Measurements from ENCODE around the gene AZU1.

The AZU1 gene

GRCh38 chr19:869245-870177 is 41.9 kb downstream of the AZU1 start:
- ChIA-PET CTCF (no interaction called here), POLR2A (no interaction called here)
- Histone ChIP-seq H3K4me3 (ENCODE audit: low read depth, low read length) (no peak overlapping the region), H3K9me3 (ENCODE audit: control insufficient read depth, insufficient read depth, low read depth, low read length) (no peaks in the 10 kb centered on the region), H3K4me1 (ENCODE audit: control insufficient read depth, insufficient read depth, low read length) (no peaks in the 10 kb centered on the region; the same call in 1 of the 2 replicates), H3K36me3 (ENCODE audit: control insufficient read depth in 2 of 2, insufficient read depth in 1 of 2, low read length in 2 of 2) (peaks cover 7 to 47% of the 10 kb centered on the region in 2 experiments; a peak in 2 of 3 replicates), H3K27ac (ENCODE audit: extremely low read depth, low read depth, low read length) (no peak overlapping the region; the same call in 1 of the 2 replicates)
- TF ChIP-seq KLF8 (tag by site-specific recombination; IDR thresholded peaks at IDR 0.05) (0 out of 2 replicates have a peak, but pooled peaks have one; percentile 22), ZNF366 (tag by site-specific recombination; conservative IDR thresholded peaks at IDR 0.05) (peak; percentile 70), GLIS1 (tag by site-specific recombination; IDR thresholded peaks at IDR 0.05) (peak; percentile 99), ZNF621 (tag by site-specific recombination; IDR thresholded peaks at IDR 0.05) (no peak), ZNF335 (tag by site-specific recombination; conservative IDR thresholded peaks at IDR 0.05) (peak; percentile 64), ZNF658 (tag by site-specific recombination; IDR thresholded peaks at IDR 0.05) (no peak), ZNF629 (tag by site-specific recombination; IDR thresholded peaks at IDR 0.05) (peak; percentile 53), ZBTB6 (tag by site-specific recombination; IDR thresholded peaks at IDR 0.05) (peak; percentile 100), ZNF747 (tag by site-specific recombination; IDR thresholded peaks at IDR 0.05) (no peak), GLIS2 (tag by site-specific recombination; IDR thresholded peaks at IDR 0.05) (peak; percentile 67), ZNF692 (tag by site-specific recombination; IDR thresholded peaks at IDR 0.05) (0 out of 2 replicates have a peak, but pooled peaks have one; percentile 11), ZIC2 (tag by site-specific recombination; IDR thresholded peaks at IDR 0.05) (peak; percentile 34; the same call in 1 of the 2 replicates), SP2 (tag by site-specific recombination; IDR thresholded peaks at IDR 0.05) (peak; percentile 15; the same call in 1 of the 2 replicates), IKZF3 (tag by site-specific recombination; IDR thresholded peaks at IDR 0.05) (peak; percentile 61), ZNF184 (tag by site-specific recombination; IDR thresholded peaks at IDR 0.05) (no peak)
- TF ChIP-seq, protein P1, sequence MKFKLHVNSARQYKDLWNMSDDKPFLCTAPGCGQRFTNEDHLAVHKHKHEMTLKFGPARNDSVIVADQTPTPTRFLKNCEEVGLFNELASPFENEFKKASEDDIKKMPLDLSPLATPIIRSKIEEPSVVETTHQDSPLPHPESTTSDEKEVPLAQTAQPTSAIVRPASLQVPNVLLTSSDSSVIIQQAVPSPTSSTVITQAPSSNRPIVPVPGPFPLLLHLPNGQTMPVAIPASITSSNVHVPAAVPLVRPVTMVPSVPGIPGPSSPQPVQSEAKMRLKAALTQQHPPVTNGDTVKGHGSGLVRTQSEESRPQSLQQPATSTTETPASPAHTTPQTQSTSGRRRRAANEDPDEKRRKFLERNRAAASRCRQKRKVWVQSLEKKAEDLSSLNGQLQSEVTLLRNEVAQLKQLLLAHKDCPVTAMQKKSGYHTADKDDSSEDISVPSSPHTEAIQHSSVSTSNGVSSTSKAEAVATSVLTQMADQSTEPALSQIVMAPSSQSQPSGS (tag by site-specific recombination; IDR thresholded peaks at IDR 0.05; ENCODE audit: low read depth): peak; percentile 65
- TF ChIP-seq, protein P2, sequence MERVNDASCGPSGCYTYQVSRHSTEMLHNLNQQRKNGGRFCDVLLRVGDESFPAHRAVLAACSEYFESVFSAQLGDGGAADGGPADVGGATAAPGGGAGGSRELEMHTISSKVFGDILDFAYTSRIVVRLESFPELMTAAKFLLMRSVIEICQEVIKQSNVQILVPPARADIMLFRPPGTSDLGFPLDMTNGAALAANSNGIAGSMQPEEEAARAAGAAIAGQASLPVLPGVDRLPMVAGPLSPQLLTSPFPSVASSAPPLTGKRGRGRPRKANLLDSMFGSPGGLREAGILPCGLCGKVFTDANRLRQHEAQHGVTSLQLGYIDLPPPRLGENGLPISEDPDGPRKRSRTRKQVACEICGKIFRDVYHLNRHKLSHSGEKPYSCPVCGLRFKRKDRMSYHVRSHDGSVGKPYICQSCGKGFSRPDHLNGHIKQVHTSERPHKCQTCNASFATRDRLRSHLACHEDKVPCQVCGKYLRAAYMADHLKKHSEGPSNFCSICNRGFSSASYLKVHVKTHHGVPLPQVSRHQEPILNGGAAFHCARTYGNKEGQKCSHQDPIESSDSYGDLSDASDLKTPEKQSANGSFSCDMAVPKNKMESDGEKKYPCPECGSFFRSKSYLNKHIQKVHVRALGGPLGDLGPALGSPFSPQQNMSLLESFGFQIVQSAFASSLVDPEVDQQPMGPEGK (tag by site-specific recombination; IDR thresholded peaks at IDR 0.05): peak; percentile 60; the same call in 1 of the 2 replicates
- TF ChIP-seq, protein P3, sequence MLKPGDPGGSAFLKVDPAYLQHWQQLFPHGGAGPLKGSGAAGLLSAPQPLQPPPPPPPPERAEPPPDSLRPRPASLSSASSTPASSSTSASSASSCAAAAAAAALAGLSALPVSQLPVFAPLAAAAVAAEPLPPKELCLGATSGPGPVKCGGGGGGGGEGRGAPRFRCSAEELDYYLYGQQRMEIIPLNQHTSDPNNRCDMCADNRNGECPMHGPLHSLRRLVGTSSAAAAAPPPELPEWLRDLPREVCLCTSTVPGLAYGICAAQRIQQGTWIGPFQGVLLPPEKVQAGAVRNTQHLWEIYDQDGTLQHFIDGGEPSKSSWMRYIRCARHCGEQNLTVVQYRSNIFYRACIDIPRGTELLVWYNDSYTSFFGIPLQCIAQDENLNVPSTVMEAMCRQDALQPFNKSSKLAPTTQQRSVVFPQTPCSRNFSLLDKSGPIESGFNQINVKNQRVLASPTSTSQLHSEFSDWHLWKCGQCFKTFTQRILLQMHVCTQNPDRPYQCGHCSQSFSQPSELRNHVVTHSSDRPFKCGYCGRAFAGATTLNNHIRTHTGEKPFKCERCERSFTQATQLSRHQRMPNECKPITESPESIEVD (tag by site-specific recombination; IDR thresholded peaks at IDR 0.05): peak; percentile 46
- TF ChIP-seq, protein P4, sequence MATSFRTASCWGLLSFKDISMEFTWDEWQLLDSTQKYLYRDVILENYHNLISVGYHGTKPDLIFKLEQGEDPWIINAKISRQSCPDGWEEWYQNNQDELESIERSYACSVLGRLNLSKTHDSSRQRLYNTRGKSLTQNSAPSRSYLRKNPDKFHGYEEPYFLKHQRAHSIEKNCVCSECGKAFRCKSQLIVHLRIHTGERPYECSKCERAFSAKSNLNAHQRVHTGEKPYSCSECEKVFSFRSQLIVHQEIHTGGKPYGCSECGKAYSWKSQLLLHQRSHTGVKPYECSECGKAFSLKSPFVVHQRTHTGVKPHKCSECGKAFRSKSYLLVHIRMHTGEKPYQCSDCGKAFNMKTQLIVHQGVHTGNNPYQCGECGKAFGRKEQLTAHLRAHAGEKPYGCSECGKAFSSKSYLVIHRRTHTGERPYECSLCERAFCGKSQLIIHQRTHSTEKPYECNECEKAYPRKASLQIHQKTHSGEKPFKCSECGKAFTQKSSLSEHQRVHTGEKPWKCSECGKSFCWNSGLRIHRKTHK (tag by site-specific recombination; IDR thresholded peaks at IDR 0.05): no peak

All from HEK293 (cell line).